Measurements from ENCODE around the gene STX16. TPM values are rescaled to one million over a fixed set of nuclear protein-coding genes. Genes with fewer than 3 reads are reported as not detected.

Gene STX16
- polyA plus RNA-seq, 2 donors = 27.3 to 51.0 TPM

DNA sequence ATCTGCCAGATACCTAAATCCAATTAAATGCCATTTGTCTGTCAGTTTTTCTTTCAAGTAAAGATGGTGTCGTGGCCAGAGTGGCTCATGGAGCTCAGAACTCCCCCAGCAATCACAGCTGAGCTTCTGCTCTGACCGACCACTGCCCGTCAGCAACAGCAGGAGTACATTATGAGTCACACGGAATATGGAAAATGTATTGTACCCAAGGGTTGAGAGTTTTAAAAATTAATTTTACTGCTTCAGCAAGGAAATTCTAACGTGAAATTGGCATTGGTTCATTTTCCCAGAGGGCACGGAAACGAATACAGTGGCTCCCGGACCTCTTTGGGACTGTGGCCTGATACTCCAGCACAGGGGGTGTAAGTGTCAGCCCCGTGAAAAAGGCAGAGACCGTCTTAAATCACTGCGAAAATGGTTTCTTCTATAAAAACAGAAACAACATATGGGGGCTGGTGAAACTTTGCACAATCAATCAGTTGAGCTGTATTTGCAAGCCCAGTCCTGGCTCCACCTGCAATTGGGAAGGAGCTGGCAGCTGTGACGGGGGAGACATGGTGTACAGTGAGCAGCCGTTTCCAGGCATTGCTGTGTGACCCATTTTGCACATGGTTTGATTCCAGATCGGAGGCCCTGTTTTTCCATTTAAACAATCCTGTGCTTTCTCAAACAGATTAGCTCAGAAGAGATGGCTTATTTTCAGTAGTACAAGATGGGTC is 54.3 kb downstream of the STX16 start:
- Histone ChIP-seq H3K4me3 (ENCODE audit: low read depth in 1 of 2, low read length in 2 of 2) (no peak overlapping the region), H3K27ac (ENCODE audit: low read depth in 2 of 2, low read length in 1 of 2) (no peak overlapping the region), H3K27me3 (ENCODE audit: control insufficient read depth in 1 of 2, insufficient read depth in 2 of 2, low read length in 2 of 2) (no peaks in the 10 kb centered on the region), H3K4me1 (ENCODE audit: control insufficient read depth in 2 of 2, insufficient read depth in 2 of 2, low read length in 1 of 2) (no peaks in the 10 kb centered on the region), H3K9me3 (ENCODE audit: control insufficient read depth in 2 of 2, insufficient read depth in 1 of 2, low read depth in 1 of 2, low read length in 1 of 2) (no peaks in the 10 kb centered on the region), H3K36me3 (ENCODE audit: control insufficient read depth in 2 of 2, insufficient read depth in 2 of 2, low read length in 1 of 2) (peaks cover 12 to 33% of the 10 kb centered on the region in 2 donors)
- 84 to 89% methylated on average over 14 of the region's 14 CpGs for WGBS, 2 donors

DNA sequence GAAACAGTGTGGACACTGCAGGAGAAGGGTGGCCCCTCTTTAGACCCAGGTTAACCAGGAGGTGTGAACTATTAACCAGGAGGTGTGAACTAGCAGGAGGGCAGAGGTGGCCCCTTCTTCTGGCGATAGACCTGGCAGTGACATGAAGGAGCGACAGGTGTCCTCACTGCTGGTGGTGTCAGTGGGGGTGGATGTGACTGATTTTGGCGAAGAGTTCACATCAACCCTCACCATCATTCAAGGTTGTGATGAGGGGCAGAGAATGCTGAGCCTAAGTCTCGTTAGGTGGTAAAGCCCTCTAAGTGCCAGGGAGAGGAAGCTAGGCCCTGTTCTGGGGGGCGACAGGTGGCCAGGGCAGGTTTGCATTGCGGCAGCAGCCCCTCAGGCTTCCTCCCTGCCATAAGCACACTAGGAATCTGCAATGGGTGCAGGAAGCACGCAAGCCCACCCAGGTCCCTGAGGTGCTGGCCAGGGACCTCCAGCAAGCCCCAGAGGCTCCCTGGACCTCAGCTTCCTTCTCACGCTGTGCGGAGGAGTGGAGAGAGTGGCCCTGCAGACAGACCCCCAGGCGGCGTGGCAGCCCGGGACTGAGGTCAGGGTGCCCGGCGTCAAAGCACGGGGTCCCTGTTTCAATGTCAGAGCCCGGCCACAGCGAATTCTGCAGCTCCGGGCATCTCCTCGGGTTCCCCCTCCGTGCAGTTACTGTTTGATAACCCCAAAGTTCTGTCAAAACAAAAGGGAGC is 55.2 kb downstream of the STX16 start:
- peaks cover 12 to 28% of the 10 kb centered on the region in 2 donors for H3K36me3 ChIP-seq (ENCODE audit: control insufficient read depth in 2 of 2, insufficient read depth in 2 of 2, low read length in 1 of 2)
- no peaks in the 10 kb centered on the region for H3K27me3 ChIP-seq (ENCODE audit: control insufficient read depth in 1 of 2, insufficient read depth in 2 of 2, low read length in 2 of 2)
- WGBS, 2 donors = 94 to 95% methylated on average over 20 of the region's 20 CpGs

DNA sequence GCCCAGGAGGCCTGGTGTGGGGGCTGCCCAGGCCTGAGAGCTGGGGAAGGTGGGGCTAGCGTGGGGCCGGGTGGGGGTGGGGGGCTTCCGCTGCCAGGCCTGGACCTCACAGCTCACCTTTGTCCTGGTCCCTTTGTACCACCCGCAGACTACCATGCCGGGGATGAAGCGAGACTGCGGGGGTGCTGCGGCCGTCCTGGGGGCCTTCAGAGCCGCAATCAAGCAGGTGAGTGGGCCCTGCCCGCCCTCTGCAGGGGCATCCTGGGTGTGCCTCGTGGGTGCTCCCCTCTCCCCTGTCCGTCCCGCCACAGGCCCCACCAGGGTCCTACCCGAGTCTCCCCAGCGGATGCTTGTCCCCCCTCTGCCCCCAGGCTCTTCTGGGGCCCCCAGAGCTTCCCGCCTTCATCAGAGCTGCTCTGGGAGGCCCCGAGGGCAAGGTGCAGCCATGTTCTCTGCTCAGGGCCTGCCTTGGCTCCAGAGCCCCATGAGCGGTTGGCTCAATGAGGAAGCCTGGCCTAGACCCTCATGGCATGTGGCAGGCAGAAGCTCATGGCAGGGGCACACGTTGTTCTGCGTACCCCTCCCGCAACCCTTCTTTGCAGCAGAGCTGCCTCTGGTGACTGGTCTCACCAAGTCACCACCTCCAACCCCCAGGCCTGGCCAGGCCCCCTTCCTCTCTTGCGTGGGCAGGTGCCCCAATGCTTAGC is 56.0 kb downstream of the STX16 start:
- Histone ChIP-seq H3K36me3 (ENCODE audit: control insufficient read depth in 2 of 2, insufficient read depth in 2 of 2, low read length in 1 of 2) (peaks cover 12 to 21% of the 10 kb centered on the region in 2 donors), H3K27ac (ENCODE audit: low read depth in 2 of 2, low read length in 1 of 2) (no peak overlapping the region), H3K27me3 (ENCODE audit: control insufficient read depth in 1 of 2, insufficient read depth in 2 of 2, low read length in 2 of 2) (no peaks in the 10 kb centered on the region), H3K4me3 (ENCODE audit: low read depth in 1 of 2, low read length in 2 of 2) (no peak overlapping the region), H3K4me1 (ENCODE audit: control insufficient read depth in 2 of 2, insufficient read depth in 2 of 2, low read length in 1 of 2) (no peaks in the 10 kb centered on the region), H3K9me3 (ENCODE audit: control insufficient read depth in 2 of 2, insufficient read depth in 1 of 2, low read depth in 1 of 2, low read length in 1 of 2) (no peaks in the 10 kb centered on the region)
- 97% methylated on average over 23 of the region's 23 CpGs for WGBS, 2 donors

More for the DNA sequence above, 55.2 kb downstream of the STX16 start:
- no peak overlapping the region for H3K4me3 ChIP-seq (ENCODE audit: low read depth in 1 of 2, low read length in 2 of 2)
- H3K27ac ChIP-seq (ENCODE audit: low read depth in 2 of 2, low read length in 1 of 2) = no peak overlapping the region
- H3K9me3 ChIP-seq (ENCODE audit: control insufficient read depth in 2 of 2, insufficient read depth in 1 of 2, low read depth in 1 of 2, low read length in 1 of 2) = no peaks in the 10 kb centered on the region
- H3K4me1 ChIP-seq (ENCODE audit: control insufficient read depth in 2 of 2, insufficient read depth in 2 of 2, low read length in 1 of 2) = no peaks in the 10 kb centered on the region

DNA sequence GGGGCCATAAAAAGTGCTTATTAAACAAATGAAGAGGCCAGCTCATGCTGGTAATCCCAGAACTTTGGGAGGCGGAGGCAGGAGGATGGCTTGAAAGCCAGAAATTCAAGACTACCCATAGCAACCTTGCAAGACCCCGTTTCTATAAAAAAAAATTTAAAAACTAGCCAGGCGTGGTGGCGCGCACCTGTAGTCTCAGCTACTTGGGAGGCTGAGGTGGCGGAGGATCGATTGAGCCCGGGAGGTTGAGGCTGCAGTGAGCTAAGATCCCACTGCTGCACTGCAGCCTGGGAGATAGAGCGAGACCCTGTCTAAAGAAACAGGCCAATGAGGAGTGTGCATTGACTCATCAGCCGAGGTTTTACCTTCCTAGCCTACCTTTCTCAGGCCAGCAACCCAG is 56.7 kb downstream of the STX16 start:
- whole genome bisulfite sequencing, 2 donors = 95 to 97% methylated on average over 10 of the region's 10 CpGs
- H3K4me3 ChIP-seq (ENCODE audit: low read depth in 1 of 2, low read length in 2 of 2) = no peak overlapping the region
- no peak overlapping the region for H3K27ac ChIP-seq (ENCODE audit: low read depth in 2 of 2, low read length in 1 of 2)
- H3K36me3 ChIP-seq (ENCODE audit: control insufficient read depth in 2 of 2, insufficient read depth in 2 of 2, low read length in 1 of 2) = peaks cover 11 to 20% of the 10 kb centered on the region in 2 donors
- H3K4me1 ChIP-seq (ENCODE audit: control insufficient read depth in 2 of 2, insufficient read depth in 2 of 2, low read length in 1 of 2) = no peaks in the 10 kb centered on the region
- no peaks in the 10 kb centered on the region for H3K27me3 ChIP-seq (ENCODE audit: control insufficient read depth in 1 of 2, insufficient read depth in 2 of 2, low read length in 2 of 2)
- no peaks in the 10 kb centered on the region for H3K9me3 ChIP-seq (ENCODE audit: control insufficient read depth in 2 of 2, insufficient read depth in 1 of 2, low read depth in 1 of 2, low read length in 1 of 2)

DNA sequence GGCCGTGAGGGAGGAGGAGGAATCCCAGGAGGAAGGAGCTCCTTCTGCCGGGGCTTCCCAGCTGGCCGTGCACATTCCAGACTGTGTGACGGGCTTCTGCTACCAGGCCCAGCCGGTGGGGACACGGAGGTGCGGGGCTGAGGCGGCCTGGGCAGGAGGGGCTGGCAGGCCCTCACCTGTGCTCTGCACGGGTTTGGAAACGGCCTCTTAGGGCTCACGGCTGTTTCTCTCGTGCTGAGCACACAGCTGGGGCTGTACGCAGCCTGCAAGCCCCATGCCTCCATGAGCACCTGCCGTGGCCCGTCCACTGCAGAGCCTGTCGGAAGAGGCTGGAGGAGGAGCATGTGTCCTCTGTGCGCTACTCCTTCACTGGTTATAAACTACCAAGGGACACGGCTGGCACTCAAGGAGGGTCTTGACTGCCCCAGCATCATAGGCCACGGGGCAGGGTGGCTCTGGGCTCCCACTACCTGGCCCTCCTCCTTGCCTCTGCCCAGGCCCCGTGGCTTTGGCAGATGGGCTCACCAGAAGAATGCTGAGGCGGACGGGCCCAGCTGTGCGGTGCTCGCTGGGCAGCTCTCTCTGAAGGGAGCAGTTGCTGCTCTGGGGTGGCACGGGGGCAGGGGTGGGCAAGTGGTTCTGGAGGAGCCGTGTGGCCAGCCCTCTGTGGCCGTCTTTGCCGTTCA is 57.3 kb downstream of the STX16 start:
- no peaks in the 10 kb centered on the region for H3K9me3 ChIP-seq (ENCODE audit: control insufficient read depth in 2 of 2, insufficient read depth in 1 of 2, low read depth in 1 of 2, low read length in 1 of 2)
- no peak overlapping the region for H3K27ac ChIP-seq (ENCODE audit: low read depth in 2 of 2, low read length in 1 of 2)
- H3K4me1 ChIP-seq (ENCODE audit: control insufficient read depth in 2 of 2, insufficient read depth in 2 of 2, low read length in 1 of 2) = no peaks in the 10 kb centered on the region
- H3K27me3 ChIP-seq (ENCODE audit: control insufficient read depth in 1 of 2, insufficient read depth in 2 of 2, low read length in 2 of 2) = no peaks in the 10 kb centered on the region
- H3K36me3 ChIP-seq (ENCODE audit: control insufficient read depth in 2 of 2, insufficient read depth in 2 of 2, low read length in 1 of 2) = peaks cover 6 to 16% of the 10 kb centered on the region in 2 donors
- H3K4me3 ChIP-seq (ENCODE audit: low read depth in 1 of 2, low read length in 2 of 2) = no peak overlapping the region
- WGBS, 2 donors = 91 to 93% methylated on average over 28 of the region's 28 CpGs

DNA sequence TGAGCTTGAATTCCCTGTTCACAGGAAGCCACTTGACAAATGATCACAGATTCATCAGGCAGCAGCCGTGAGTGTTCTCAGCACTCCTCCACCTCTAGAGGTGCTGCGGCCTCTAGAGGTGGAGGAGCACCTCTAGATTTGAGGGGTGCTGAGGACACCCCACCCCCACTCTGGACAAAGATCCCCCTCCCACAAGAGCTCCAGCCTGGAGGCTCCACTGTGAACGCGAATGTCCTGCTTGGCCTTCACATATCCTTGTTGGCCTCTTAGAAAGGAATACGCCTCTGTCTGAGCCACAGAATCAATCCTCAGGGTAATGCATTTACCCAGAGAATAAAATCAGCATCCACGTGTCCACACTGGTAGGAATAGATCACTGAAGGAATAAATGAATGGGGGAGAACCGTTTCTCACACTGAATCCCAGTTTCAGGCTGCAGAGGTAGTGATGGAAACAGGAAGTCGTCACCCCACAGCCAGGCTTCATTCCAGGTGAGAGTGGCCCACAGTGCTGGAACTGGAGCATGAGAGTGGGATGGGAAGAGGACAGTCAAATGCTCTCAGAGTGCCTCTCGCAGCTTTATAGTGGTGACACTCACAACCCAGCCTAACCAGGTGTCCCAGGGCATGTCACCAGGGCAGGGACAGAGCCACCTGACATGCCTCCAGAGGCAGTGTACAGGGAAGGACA is 58.1 kb downstream of the STX16 start:
- Histone ChIP-seq H3K36me3 (ENCODE audit: control insufficient read depth in 2 of 2, insufficient read depth in 2 of 2, low read length in 1 of 2) (peaks cover 0 to 16% of the 10 kb centered on the region in 2 donors), H3K4me3 (ENCODE audit: low read depth in 1 of 2, low read length in 2 of 2) (no peak overlapping the region), H3K27ac (ENCODE audit: low read depth in 2 of 2, low read length in 1 of 2) (no peak overlapping the region), H3K9me3 (ENCODE audit: control insufficient read depth in 2 of 2, insufficient read depth in 1 of 2, low read depth in 1 of 2, low read length in 1 of 2) (no peaks in the 10 kb centered on the region), H3K27me3 (ENCODE audit: control insufficient read depth in 1 of 2, insufficient read depth in 2 of 2, low read length in 2 of 2) (no peaks in the 10 kb centered on the region), H3K4me1 (ENCODE audit: control insufficient read depth in 2 of 2, insufficient read depth in 2 of 2, low read length in 1 of 2) (no peaks in the 10 kb centered on the region)
- 84 to 86% methylated on average over 9 of the region's 9 CpGs for WGBS, 2 donors

DNA sequence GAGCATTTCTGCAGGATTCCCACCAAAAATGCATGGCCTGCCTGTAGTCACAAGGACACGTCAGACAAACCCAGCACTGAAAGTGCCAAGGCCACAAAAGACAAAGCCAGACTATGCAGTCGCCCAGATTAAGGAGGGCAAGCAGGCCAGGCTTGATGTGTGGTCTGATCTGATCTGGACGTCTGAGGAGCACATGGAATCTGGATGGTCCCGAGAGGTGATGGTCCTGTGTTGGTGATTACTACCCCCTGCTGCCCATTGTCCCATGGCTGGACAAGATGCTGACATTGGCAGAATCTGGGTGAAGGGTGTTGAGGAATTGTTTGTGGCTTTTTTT is 58.6 kb downstream of the STX16 start:
- Histone ChIP-seq H3K27ac (ENCODE audit: low read depth in 2 of 2, low read length in 1 of 2) (no peak overlapping the region), H3K4me3 (ENCODE audit: low read depth in 1 of 2, low read length in 2 of 2) (no peak overlapping the region), H3K27me3 (ENCODE audit: control insufficient read depth in 1 of 2, insufficient read depth in 2 of 2, low read length in 2 of 2) (no peaks in the 10 kb centered on the region), H3K9me3 (ENCODE audit: control insufficient read depth in 2 of 2, insufficient read depth in 1 of 2, low read depth in 1 of 2, low read length in 1 of 2) (no peaks in the 10 kb centered on the region), H3K36me3 (ENCODE audit: control insufficient read depth in 2 of 2, insufficient read depth in 2 of 2, low read length in 1 of 2) (peaks cover 0 to 20% of the 10 kb centered on the region in 2 donors), H3K4me1 (ENCODE audit: control insufficient read depth in 2 of 2, insufficient read depth in 2 of 2, low read length in 1 of 2) (no peaks in the 10 kb centered on the region)
- WGBS, 2 donors = 88 to 94% methylated on average over 4 of the region's 4 CpGs

DNA sequence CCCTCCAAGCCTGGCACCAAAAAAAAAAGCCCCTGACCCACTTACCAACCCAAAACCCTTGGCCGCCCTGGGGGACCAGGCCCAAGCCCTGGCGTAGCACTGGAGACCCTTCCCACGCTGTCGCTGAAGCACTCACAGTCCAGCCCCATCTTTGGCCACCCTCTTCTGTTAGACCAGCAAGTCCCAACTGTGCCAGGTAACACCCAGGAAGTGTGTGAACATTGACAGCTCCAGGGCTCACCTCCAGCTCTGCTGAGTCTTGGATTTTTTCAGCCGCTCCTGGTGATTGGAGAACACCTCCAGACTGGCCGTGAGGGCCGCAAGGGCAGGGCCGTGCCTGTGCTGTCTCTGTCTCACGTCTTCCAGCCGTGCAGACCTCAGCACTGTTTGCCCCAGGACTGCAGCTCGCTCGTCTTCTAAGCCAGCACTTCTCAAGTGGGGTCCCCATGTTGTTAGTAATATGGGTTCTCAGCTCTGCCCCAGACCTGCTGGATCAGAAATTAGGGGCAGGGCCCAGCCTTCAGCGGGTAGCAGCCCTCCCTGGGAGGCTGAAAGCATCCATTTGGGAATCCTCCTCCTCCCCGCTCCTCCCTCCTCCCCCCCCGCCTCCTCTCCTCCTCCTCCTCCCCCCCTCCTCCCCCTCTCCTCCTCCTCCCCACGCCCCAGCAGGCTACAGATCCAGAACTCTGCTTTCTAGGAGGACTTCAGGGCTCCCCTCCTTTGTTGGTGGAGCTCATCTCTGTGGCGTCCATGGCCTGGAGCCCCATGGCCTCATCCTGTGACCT is 59.6 kb downstream of the STX16 start:
- Histone ChIP-seq H3K4me1 (ENCODE audit: control insufficient read depth in 2 of 2, insufficient read depth in 2 of 2, low read length in 1 of 2) (no peaks in the 10 kb centered on the region), H3K36me3 (ENCODE audit: control insufficient read depth in 2 of 2, insufficient read depth in 2 of 2, low read length in 1 of 2) (peaks cover 0 to 22% of the 10 kb centered on the region in 2 donors), H3K27ac (ENCODE audit: low read depth in 2 of 2, low read length in 1 of 2) (no peak overlapping the region), H3K9me3 (ENCODE audit: control insufficient read depth in 2 of 2, insufficient read depth in 1 of 2, low read depth in 1 of 2, low read length in 1 of 2) (no peaks in the 10 kb centered on the region), H3K27me3 (ENCODE audit: control insufficient read depth in 1 of 2, insufficient read depth in 2 of 2, low read length in 2 of 2) (no peaks in the 10 kb centered on the region), H3K4me3 (ENCODE audit: low read depth in 1 of 2, low read length in 2 of 2) (no peak overlapping the region)
- 79 to 89% methylated on average over 16 of the region's 17 CpGs for WGBS, 2 donors

Measured in esophagus (tissue), 2 donors.